Measurements from ENCODE around the gene CORO1C. TPM values are rescaled to one million over a fixed set of nuclear protein-coding genes. Genes with fewer than 3 reads are reported as not detected.

The CORO1C gene
- polyA plus RNA-seq, 1 of the 3 experiments (the other 2 are of a cell fraction), result 150 TPM

DNA sequence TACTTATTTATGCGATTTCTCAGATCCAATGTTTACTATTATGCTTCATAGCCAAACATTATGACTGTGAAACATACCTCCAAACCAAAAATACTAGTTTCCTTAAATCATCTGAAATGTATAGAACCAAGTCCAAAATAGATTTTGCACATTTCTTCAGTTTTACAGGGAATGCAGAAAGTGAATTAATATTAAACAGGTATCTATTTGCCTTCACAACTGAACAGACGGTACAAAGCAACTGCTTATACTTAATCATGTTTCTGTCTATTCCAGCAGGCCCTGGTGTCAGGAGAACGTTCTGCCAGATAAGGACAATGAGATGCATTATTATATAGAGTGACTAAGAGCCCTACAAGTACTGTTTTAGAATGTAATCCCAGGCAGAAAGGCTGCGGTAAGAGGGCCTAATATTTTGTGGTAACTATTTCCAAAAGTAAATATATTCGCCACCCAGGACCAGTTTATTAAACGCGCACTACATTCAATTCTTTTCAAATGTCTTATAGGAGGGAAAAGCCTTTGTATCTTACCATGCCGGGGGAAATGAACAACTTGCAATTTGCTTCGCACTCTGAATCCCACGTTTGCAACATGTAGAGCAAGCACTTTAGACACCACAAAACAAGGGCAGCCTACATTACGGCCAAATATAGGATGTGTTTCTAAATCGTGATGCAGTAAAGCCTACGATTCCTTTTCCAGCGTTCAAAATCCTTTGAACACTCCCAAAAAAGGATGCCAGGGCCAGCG, 1.5 kb downstream of the CORO1C start (continued):
- TF ChIP-seq REST (IDR thresholded peaks at IDR 0.05; ENCODE audit: low read depth, low read length), result no peak
- no peak for TF ChIP-seq SMC3 (IDR thresholded peaks at IDR 0.05; ENCODE audit: low read depth, low read length)
- TF ChIP-seq RXRA (IDR thresholded peaks at IDR 0.05; ENCODE audit: borderline replicate concordance, low read depth), result no peak
- TF ChIP-seq USF2 (IDR thresholded peaks at IDR 0.05; ENCODE audit: borderline replicate concordance, low read depth, low read length), result no peak
- TF ChIP-seq SIN3A (IDR thresholded peaks at IDR 0.05; ENCODE audit: borderline replicate concordance, low read depth, low read length), result peak; percentile 78; the same call in 1 of the 2 replicates
- TF ChIP-seq, protein P1, sequence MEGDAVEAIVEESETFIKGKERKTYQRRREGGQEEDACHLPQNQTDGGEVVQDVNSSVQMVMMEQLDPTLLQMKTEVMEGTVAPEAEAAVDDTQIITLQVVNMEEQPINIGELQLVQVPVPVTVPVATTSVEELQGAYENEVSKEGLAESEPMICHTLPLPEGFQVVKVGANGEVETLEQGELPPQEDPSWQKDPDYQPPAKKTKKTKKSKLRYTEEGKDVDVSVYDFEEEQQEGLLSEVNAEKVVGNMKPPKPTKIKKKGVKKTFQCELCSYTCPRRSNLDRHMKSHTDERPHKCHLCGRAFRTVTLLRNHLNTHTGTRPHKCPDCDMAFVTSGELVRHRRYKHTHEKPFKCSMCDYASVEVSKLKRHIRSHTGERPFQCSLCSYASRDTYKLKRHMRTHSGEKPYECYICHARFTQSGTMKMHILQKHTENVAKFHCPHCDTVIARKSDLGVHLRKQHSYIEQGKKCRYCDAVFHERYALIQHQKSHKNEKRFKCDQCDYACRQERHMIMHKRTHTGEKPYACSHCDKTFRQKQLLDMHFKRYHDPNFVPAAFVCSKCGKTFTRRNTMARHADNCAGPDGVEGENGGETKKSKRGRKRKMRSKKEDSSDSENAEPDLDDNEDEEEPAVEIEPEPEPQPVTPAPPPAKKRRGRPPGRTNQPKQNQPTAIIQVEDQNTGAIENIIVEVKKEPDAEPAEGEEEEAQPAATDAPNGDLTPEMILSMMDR (IDR thresholded peaks at IDR 0.05), result no peak
- TF ChIP-seq TEAD4 (IDR thresholded peaks at IDR 0.05; ENCODE audit: borderline replicate concordance, insufficient read depth), result no peak
- TF ChIP-seq NFIC (IDR thresholded peaks at IDR 0.05; ENCODE audit: borderline replicate concordance), result no peak

DNA sequence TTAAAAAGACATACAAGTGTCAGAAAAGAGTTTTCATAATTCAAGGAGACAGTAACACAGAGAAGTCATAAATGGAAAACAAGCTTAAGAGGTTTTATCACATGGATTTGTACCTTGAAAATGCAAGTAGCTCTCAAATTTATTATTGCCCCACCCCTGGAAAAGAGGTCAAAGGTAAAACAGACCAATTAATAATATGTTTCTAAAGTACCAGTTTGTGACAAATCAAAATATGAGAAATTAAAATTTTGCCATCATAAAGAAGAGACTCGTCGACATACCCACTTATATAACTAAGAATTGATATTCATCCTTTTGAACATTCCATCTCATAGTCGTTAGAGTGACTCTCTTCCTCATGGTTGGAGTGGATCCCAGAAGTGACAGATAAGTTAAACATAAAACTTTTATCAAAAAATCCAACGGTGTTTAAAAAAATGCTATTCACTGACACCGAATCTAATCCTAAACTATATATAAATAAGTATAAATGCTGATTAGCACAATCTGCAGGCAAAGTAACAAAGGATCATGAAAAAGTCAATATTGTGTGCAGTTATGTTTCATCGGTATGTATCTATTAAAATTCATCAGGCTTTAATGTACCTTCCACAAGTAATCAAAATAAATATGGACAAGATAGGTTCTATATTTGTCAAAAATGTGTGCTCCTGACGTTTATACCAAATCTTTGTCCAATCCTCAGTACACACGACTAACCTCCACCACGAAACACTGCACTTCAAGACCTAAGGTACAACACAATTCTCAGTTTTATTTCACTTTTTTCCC, 2.3 kb downstream of the CORO1C start:
- TF ChIP-seq NFIC (IDR thresholded peaks at IDR 0.05; ENCODE audit: borderline replicate concordance) (0 out of 2 replicates have a peak, but pooled peaks have one; percentile 23), ELF1 (IDR thresholded peaks at IDR 0.05) (no peak), MAX (IDR thresholded peaks at IDR 0.05; ENCODE audit: low read depth) (peak; percentile 46; the same call in 1 of the 2 replicates)
- TF ChIP-seq, protein P2, sequence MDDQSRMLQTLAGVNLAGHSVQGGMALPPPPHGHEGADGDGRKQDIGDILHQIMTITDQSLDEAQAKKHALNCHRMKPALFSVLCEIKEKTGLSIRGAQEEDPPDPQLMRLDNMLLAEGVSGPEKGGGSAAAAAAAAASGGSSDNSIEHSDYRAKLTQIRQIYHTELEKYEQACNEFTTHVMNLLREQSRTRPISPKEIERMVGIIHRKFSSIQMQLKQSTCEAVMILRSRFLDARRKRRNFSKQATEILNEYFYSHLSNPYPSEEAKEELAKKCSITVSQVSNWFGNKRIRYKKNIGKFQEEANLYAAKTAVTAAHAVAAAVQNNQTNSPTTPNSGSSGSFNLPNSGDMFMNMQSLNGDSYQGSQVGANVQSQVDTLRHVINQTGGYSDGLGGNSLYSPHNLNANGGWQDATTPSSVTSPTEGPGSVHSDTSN (IDR thresholded peaks at IDR 0.05), result peak; percentile 19; the same call in 1 of the 2 replicates
- Histone ChIP-seq H3K27ac (ENCODE audit: low read depth in 2 of 2, low read length in 1 of 2) (peak overlapping the region; percentile 92 to 96), H3K4me1 (ENCODE audit: control insufficient read depth in 1 of 2, insufficient read depth in 2 of 2, low read depth in 1 of 2, low read length in 1 of 2) (peaks cover 22 to 30% of the 10 kb centered on the region in 2 experiments; a peak in 3 of 4 replicates), H3K9me2 (no peaks in the 10 kb centered on the region), H3K4me2 (peak overlapping the region; percentile 76), H3K27me3 (ENCODE audit: insufficient read depth) (no peaks in the 10 kb centered on the region), H3K36me3 (replicated peaks in 1 of 2; ENCODE audit: control insufficient read depth in 1 of 2, insufficient read depth in 2 of 2, low read length in 1 of 2) (peaks cover 2 to 15% of the 10 kb centered on the region in 2 experiments), H3K9me3 (no peaks in the 10 kb centered on the region), H2AFZ (ENCODE audit: low read depth) (no peak overlapping the region), H3K9ac (peak overlapping the region; percentile 87), H3K4me3 (ENCODE audit: low read depth in 2 of 2, low read length in 1 of 2) (peak overlapping the region; percentile 80 to 90), H3K79me2 (ENCODE audit: insufficient read depth) (peaks cover 73% of the 10 kb centered on the region), H4K20me1 (ENCODE audit: insufficient read depth) (peaks cover 44% of the 10 kb centered on the region), H3F3A (replicated peaks; ENCODE audit: insufficient read depth) (peaks cover 42% of the 10 kb centered on the region)
- CTCF ChIA-PET, result no interaction called here
- DNase-seq, result no peak
- POLR2A ChIA-PET, result no interaction called here
- whole genome bisulfite sequencing (ENCODE audit: low lambda C conversion rate), result 21% methylated on average over 9 of the region's 9 CpGs
